Measurements from ENCODE around the gene AK8. TPM values are rescaled to one million over a fixed set of nuclear protein-coding genes. Genes with fewer than 3 reads are reported as not detected.

The AK8 gene
- total RNA-seq, 1 donor from 2014 or later, result 0.07 TPM

- no peak for DNase-seq (ENCODE audit: low read depth, low spot score)
Observed at GRCh38 chr9:132826621-132827365, 51.3 kb downstream of the AK8 start.

- no peak for DNase-seq (ENCODE audit: low read depth, low spot score)
Observed at GRCh38 chr9:132826131-132826530, 52.0 kb downstream of the AK8 start.

DNA sequence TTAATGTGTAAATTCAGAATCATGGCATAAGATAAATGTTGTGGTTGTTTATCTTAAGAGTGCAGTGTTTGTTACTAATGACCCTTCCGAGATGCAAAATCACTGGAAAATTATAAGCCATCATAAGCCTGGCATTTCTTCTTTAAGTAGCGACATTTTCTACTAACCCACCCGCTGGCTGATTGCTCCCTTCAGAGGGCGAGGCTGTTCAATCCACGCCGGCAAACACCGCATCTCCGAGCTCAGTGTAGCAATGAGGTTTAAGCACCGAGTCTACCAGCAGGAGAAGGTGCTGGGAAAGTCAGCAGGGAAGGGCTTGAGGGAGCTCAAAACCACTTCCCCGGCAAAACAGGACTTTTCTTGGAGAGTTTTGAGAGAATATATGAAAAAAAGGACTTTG is 52.7 kb downstream of the AK8 start:
- DNase-seq (ENCODE audit: low read depth, low spot score), result no peak

GRCh38 chr9:132824951-132825350 is 53.1 kb downstream of the AK8 start:
- DNase-seq (ENCODE audit: low read depth, low spot score), result no peak

DNA sequence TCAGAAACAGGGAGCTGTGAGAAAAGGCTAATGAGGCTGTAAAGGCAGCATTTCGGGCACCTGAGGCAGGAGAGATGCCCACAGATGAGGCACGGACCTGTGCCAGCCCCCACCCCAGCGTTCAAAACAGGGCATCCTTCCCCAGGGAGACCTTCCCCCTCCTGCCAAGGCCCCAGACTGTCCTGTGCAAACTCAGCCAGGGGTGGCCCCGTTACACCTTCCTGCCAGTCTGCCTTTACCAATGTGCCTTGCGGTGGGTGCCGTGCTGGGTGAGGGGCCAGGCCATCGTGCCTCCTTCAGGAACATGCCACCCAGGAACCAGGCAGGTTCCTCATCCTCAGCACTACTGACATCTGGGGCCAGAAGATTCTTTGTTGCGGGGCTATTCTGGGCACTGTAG is 53.9 kb downstream of the AK8 start:
- no peak for DNase-seq (ENCODE audit: low read depth, low spot score)

DNA sequence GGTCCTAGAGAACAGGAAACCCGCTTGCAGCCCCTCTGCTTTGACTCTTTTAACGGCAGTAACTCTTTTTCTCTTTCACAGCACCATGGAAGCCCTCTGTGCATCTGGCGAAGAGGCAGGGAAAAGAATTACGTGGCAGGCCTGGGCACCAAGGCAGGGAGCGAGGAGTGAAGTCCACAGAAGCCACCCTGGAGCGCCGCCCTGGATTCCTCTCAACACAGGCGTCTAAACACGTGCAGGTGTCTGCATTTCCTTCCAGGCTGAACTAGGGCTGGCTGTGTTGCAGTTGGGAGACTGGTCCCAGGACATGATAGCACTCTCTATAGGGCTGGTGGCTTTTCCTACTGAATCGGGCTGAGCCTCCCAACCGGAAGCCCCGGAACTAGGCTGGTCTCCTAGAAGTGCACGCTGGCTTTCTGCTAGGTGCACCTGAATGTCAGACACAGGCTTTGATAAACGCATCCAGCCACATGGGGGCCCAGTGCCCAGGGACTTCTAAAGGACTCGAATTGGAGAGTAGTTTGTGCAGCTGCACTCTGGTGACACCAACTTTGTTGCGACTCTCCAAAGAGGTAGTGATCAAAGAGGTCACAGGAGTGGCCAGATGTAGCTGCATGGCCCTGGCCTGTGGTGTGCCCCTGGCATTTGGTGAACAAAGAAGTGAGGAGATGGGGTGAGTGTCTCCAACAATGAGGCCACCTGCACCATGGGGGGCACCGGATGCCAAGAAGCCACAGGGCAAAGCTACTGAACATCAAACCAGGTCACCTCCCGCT is 54.5 kb downstream of the AK8 start:
- no peak for DNase-seq (ENCODE audit: low read depth, low spot score)

DNA sequence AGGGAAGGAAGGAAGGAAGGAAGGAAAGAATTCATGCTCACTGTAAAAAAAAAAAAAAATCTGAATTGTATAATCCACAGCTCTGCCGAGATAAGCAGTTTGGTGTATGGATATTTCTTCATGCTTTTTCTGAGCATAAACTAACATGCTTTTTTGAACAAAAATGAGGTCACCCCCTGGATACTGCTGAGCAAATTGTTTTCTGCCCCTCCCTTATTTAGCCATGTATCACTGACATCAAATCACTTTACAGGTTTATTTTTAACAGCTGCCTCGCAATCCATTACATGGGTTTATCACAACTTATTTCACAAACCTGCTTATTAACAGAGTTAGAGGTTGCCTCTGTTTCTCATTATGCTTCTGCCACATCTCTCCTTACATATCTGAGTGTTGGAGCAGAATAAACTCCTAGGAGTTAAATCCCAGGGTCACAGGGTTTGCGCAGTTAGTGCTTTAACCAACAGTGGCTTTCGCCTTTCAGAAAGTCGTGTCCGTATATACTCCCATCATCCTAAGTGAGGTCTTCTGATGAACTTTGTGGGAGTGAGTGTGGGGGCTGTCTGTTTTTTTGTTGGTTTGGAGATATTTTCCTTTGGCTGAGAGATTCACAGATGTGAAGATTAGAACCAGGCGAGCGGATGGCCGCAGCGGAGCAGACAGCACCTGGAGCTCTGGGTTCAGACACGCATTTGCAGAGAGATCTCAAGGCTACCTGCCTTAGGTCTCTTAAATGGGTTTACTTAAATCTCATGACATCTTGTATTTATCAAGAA is 57.7 kb downstream of the AK8 start:
- DNase-seq (ENCODE audit: low read depth, low spot score), result no peak

DNA sequence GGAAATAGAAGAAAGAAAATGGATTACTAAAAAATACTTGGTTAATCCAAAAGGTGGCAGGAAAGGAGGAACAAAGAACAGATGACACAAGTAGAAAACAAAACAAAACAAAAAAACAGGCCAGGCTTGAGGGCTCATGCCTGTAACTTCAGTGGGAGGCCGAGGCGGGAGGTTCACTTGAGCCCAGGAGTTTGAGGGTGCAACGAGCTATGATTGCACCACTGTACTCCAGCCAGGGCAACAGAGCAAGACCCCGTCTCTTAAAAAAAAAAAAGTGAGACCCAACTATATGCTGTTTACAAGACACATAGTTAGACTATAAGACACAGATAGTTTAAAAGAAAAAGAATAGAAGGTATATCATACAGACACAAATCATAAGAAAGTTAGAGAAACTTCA is 59.5 kb downstream of the AK8 start:
- DNase-seq (ENCODE audit: low read depth, low spot score), result no peak

GRCh38 chr9:132814937-132815336 is 63.1 kb downstream of the AK8 start:
- DNase-seq (ENCODE audit: low read depth, low spot score), result no peak

DNA sequence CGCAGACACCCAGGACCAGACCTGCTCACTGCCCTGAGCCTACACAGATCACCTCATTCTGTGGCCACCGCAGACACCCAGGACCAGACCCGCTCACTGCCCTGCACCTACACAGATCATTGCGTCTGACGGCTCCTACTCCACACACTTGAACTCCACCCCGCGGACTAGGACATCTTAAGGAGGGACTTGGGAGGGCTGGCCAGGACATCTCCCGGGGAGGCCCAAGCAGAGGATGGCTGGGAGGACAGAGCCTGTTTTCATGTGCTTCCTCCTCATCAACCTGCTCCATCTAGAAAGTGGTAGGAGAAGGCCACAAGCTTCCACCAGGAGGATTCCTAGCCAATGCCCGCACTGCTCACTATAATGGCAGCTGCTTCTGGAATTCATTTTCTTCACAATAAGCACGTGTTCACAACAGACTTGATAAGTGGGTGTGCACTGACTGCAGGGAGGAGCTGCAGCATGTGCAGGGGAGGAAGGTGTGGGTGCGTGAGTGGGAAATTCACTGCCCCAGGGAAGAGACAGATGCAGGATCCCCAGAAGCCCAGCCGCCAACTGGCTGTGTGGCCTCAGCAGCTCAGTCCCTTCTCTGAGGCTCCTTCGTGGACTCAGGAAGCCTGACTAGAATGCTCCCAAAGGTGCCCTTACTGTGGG is 64.8 kb downstream of the AK8 start:
- DNase-seq (ENCODE audit: low read depth, low spot score), result no peak

DNA sequence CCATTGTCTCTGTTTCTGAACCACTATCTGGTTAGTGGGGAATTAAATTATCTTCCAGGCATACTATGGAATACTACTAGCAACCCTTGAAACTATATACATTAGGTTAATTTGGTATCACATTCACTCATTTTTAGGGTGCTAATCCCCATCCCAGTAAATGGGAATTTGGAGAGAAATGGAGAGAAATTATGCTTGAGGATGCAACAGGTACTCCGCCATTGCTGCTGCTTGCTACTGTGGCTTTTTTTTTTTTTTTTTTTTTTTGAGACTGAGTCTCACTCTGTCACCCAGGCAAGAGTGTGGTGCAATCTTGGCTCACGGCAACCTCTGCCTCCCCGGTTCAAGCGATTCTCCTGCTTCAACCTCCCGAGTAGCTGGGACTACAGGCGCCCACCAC is 66.1 kb downstream of the AK8 start:
- DNase-seq (ENCODE audit: low read depth, low spot score), result no peak

DNA sequence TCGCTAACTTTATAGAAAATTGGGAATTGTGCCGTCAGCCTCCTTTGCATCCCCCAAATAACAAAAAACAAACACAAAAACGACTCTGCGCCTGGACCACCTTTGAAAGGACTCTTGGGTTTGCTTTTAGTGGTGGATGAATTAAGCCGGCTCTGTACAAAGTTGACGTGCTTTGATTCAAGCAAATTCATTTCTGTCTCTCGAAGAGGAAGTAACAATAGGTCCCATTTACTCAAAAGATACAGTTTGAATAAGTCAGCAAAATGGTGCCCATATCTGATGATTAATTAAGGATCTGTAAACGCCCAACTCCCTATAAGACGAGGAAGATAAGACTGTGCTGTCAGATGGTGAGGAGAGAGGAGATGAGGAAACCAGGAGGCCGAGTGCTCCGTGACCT is 67.8 kb downstream of the AK8 start:
- DNase-seq (ENCODE audit: low read depth, low spot score), result no peak

GRCh38 chr9:132809677-132810271 is 68.3 kb downstream of the AK8 start:
- DNase-seq (ENCODE audit: low read depth, low spot score), result no peak

DNA sequence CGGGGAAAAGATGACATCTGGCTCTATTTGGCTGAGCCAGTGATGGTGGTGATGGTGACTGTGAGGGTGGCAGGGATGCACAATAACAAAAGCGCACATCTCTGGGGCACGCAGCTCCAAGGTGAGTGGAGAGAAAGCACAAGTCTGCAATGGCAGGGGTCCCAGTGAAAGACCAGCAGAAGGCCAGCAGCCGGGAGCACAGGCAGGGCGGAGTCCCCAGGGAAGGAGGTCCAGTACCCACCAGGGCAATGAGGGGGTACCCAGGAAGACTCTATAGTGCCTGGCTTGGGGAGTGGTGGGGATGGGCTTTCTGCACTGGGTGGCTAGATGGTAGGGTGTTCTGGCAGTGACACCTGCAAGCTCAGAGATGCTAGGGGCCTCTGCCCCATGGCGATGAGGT is 69.4 kb downstream of the AK8 start:
- DNase-seq (ENCODE audit: low read depth, low spot score), result no peak

GRCh38 chr9:132806723-132807421 is 71.2 kb downstream of the AK8 start:
- DNase-seq (ENCODE audit: low read depth, low spot score), result no peak

DNA sequence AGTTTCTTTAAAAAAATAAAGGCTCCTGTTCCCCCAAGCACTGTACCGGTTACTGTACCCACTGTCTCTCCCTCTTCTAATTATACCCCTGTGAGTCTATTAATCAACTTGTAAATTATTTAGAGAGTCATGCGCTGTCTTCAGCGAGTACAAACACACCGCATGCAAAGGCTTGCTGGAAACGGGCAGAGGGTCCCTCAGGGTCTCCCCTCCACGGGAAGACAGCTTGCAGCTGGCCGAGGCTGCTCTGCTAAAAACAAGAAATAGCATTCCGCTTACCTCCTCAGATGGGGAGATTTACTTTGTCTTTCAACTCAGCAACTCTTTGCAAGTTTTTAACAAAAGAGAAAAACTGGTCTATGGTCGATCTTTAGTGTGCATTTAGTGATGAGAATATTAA is 71.8 kb downstream of the AK8 start:
- no peak for DNase-seq (ENCODE audit: low read depth, low spot score)

DNA sequence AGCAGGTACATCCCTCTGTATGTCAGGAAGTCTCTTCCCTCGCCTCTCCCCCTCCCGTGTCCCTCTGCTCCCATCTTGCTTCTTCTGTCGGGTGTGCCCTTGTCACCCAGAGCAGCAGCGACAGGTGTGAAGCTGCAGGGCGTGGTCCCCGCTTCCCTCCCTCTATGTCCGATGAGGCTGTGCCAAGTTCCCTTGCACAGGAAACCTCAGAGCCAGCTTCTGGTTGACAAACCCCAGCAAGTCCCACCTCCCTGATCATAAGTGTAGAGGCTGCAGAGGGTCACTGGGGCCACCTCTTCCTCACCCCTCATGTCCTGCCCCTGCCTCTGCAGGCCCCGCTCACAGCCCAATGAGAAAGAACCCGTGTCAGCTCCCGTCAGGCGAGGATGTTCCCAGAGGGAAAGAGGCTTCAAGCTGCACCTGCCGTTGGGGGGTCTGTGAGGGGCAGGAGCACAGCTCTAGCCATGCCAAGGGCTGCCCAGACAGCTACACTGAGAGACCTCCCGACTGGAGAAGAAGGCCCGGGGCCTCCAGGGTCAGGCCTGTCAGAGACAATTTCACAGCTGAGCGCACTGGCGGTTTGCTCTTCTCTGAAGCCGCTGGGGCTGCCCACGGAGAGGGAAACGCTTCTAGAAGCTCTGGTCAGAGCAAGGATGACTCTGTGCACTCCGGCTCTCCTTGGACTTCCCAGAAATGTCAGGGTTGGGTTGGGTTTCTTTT is 73.3 kb downstream of the AK8 start:
- DNase-seq (ENCODE audit: low read depth, low spot score), result no peak

DNA sequence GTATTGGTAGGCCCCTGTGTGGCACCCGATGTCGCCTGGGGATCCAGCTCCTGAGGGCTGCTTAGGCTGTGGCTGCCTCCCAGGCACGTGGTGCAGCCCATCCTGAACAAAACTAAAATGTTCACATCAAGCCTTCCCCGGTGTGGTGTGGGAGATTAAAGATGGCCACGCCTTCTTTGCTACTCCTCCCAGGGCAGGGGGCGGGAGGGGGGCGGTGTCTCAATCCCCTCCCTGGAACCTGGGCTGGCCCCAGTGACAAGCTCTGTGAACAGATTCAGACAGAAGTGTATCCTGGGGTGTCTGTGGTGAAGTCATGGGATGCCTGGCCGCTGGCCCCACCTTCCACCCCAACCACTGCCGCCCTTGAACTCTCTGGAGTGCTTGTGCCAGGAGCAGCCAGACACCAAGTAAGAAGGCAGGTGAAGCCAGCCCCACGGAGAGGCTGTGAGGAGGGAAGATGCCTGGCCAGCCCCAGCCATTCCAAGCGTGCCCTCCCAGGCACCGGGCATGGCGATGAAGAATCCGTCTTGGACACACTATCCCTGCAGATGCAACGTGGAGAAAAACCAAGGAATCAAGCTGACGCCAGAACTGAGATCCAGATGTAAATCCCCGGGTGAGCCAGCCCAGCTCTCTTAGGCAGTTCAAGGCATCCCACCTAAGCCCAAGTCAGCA is 75.8 kb downstream of the AK8 start:
- DNase-seq (ENCODE audit: low read depth, low spot score), result no peak

GRCh38 chr9:132801659-132802058 is 76.4 kb downstream of the AK8 start:
- DNase-seq (ENCODE audit: low read depth, low spot score), result no peak

Measured in pulmonary artery endothelial cell (primary cell).